HCT116 (cell line): ENCODE measurements around the gene DDRGK1. TPM values are rescaled to one million over a fixed set of nuclear protein-coding genes. Genes with fewer than 3 reads are reported as not detected.

Experiments used
- ATAC-seq: fragments of 200-7000 bp; cut with Tn5 transposase; 2 replicates; pipeline ENCODE4 v1.9.1; 2020; ENCODE audit warnings: mild to moderate bottlenecking, moderate library complexity
- BruUV-seq: library from RNA; stranded (reverse); fragments of 400-500 nt; replicated peaks from 2 replicates; lab custom pipeline; 2021; lab: Mats Ljungman, UMichigan
- CTCF ChIA-PET: fragments of 300-600 bp; sonication (Branson Sonifier 250); formaldehyde crosslinking; loops from one replicate; lab custom pipeline; 2021; ENCODE audit warnings: antibody characterized with exemption; lab: Charles Lee
- POLR2A ChIA-PET: fragments of 300-600, 350-600 bp; sonication (Branson Sonifier 250); formaldehyde crosslinking; loops from one replicate; lab custom pipeline; 2021; ENCODE audit warnings: antibody characterized with exemption; lab: Charles Lee
- RAD21 ChIA-PET, 2 experiments: fragments of 300-600 bp; sonication (Branson Sonifier 250); formaldehyde crosslinking; loops; one replicate each; lab custom pipeline; 2023; ENCODE audit warnings: low total read pairs in 2 of 2; ENCODE audit not compliant: uncharacterized antibody in 2 of 2, unreplicated experiment in 2 of 2, low non-redundant PET in 1 of 2; lab: Charles Lee
- DNase-seq: peaks from one replicate; pipeline ENCODE4 v3.0.0-alpha.2; 2010; ENCODE audit warnings: low read depth, low spot score
- H2AFZ ChIP-seq: fragments of 200-600 bp; shearing (Covaris generic), sonication (generic); 2 replicates; pipeline ENCODE4 v1.6.1; 2017; ENCODE audit warnings: low read depth, mixed run types, mixed read lengths, antibody characterized with exemption, low read length; ENCODE audit not compliant: poor library complexity, severe bottlenecking
- H3K27ac ChIP-seq: 2 replicates; pipeline ENCODE4 v1.5.1; 2012; ENCODE audit warnings: low read depth, low read length
- H3K27me3 ChIP-seq: fragments of 200-600 bp; sonication (generic); 2 replicates; pipeline ENCODE4 v1.6.1; 2016; ENCODE audit warnings: mixed run types, low read length, mixed read lengths; ENCODE audit not compliant: insufficient read depth
- H3K36me3 ChIP-seq, 2 experiments: fragments of 200-500 bp in 1 of 2; fragments of 200-600 bp in 1 of 2; sonication (Bioruptor generic) in 1 of 2; sonication (generic) in 1 of 2; 2 replicates each; pipeline versions ENCODE4 v1.5.1 to v1.6.1; 2014 to 2016; ENCODE audit warnings: low read length in 2 of 2, inconsistent platforms in 1 of 2, mixed read lengths in 1 of 2, mixed run types in 1 of 2; ENCODE audit not compliant: insufficient read depth in 2 of 2, control insufficient read depth in 1 of 2
- H3K4me1 ChIP-seq, 2 experiments: fragments of 200-600 bp in 1 of 2; sonication (generic) in 1 of 2; 2 replicates each; pipeline versions ENCODE4 v1.5.1 to v1.6.1; 2012 to 2017; ENCODE audit warnings: low read length in 2 of 2, inconsistent platforms in 1 of 2, mild to moderate bottlenecking in 1 of 2, mixed read lengths in 1 of 2, mixed run types in 1 of 2, moderate library complexity in 1 of 2; ENCODE audit not compliant: insufficient read depth in 2 of 2, control insufficient read depth in 1 of 2
- H3K4me2 ChIP-seq: fragments of 200-600 bp; sonication (generic); 2 replicates; pipeline ENCODE4 v1.6.1; 2017; ENCODE audit warnings: mixed run types, low read length, mixed read lengths
- H3K4me3 ChIP-seq, 2 experiments: fragments of 200-600 bp in 1 of 2; sonication (generic) in 1 of 2; replicated peaks in 1 of 2; 2 replicates each; pipeline ENCODE4 v1.5.1; 2011 to 2016; ENCODE audit warnings: low read length in 2 of 2, control low read depth in 1 of 2, low read depth in 1 of 2, mild to moderate bottlenecking in 1 of 2, mixed read lengths in 1 of 2, mixed run types in 1 of 2
- H3K79me2 ChIP-seq: fragments of 200-600 bp; sonication (generic); 2 replicates; pipeline ENCODE4 v1.6.1; 2017; ENCODE audit warnings: mild to moderate bottlenecking, mixed run types, low read length, moderate library complexity, mixed read lengths; ENCODE audit not compliant: insufficient read depth
- H3K9ac ChIP-seq: fragments of 200-600 bp; sonication (generic); 2 replicates; pipeline ENCODE4 v1.6.1; 2016; ENCODE audit warnings: low read length, mixed read lengths
- H3K9me2 ChIP-seq: fragments of 200-600 bp; sonication (generic), shearing (Covaris generic); 2 replicates; pipeline ENCODE4 v1.6.1; 2017; ENCODE audit warnings: mixed run types, mild to moderate bottlenecking, moderate library complexity; ENCODE audit not compliant: insufficient read depth
- H3K9me3 ChIP-seq, 2 experiments: fragments of 200-500 bp in 1 of 2; fragments of 200-600 bp in 1 of 2; sonication (Bioruptor generic) in 1 of 2; sonication (generic) in 1 of 2; 2 replicates each; pipeline ENCODE4 v1.6.1; 2014 to 2017; ENCODE audit warnings: low read length in 2 of 2, mixed read lengths in 2 of 2, inconsistent platforms in 1 of 2, low read depth in 1 of 2, mild to moderate bottlenecking in 1 of 2, mixed run types in 1 of 2, moderate library complexity in 1 of 2; ENCODE audit not compliant: control insufficient read depth in 1 of 2, insufficient read depth in 1 of 2
- H4K20me1 ChIP-seq: fragments of 200-600 bp; sonication (generic), shearing (Covaris generic); 2 replicates; pipeline ENCODE4 v1.6.1; 2017; ENCODE audit warnings: mixed run types, mild to moderate bottlenecking, moderate library complexity; ENCODE audit not compliant: insufficient read depth
- CBX3 ChIP-seq: IDR thresholded peaks from 2 replicates; pipeline ENCODE4 v1.6.1; 2012; ENCODE audit warnings: low read depth
- EGR1 ChIP-seq: IDR thresholded peaks from 2 replicates; pipeline ENCODE4 v1.6.1; 2012; ENCODE audit warnings: low read depth
- ELF1 ChIP-seq: IDR thresholded peaks from 2 replicates; pipeline ENCODE4 v1.6.1; 2012; ENCODE audit warnings: low read depth, borderline replicate concordance
- EZH2 ChIP-seq: fragments of 200-600 bp; sonication (generic); IDR thresholded peaks from 2 replicates; pipeline ENCODE4 v1.6.1; 2017; ENCODE audit warnings: antibody characterized with exemption, mixed run types
- EZH2phosphoT487 ChIP-seq: fragments of 200-600 bp; IDR thresholded peaks from 2 replicates; pipeline ENCODE4 v1.6.1; 2018; ENCODE audit warnings: antibody characterized with exemption, borderline replicate concordance
- FOSL1 ChIP-seq: IDR thresholded peaks from 2 replicates; pipeline ENCODE4 v1.6.1; 2012; ENCODE audit warnings: low read depth
- POLR2A ChIP-seq: IDR thresholded peaks from 2 replicates; pipeline ENCODE4 v1.7.0; 2011; ENCODE audit warnings: borderline replicate concordance; ENCODE audit not compliant: insufficient read depth, insufficient read length; ENCODE audit errors: extremely low read depth
- SIN3A ChIP-seq: IDR thresholded peaks from 2 replicates; pipeline ENCODE4 v1.6.1; 2012; ENCODE audit warnings: low read depth
- SP1 ChIP-seq: IDR thresholded peaks from 2 replicates; pipeline ENCODE4 v1.6.1; 2012; ENCODE audit warnings: low read depth
- TCF7L2 ChIP-seq: IDR thresholded peaks from 2 replicates; pipeline ENCODE4 v1.7.0; 2011; ENCODE audit warnings: borderline replicate concordance, inconsistent platforms; ENCODE audit not compliant: insufficient read depth, insufficient read length; ENCODE audit errors: extremely low read depth
- YY1 ChIP-seq: IDR thresholded peaks from 2 replicates; pipeline ENCODE4 v1.6.1; 2011; ENCODE audit warnings: low read length, low read depth, moderate library complexity, mild to moderate bottlenecking; ENCODE audit not compliant: insufficient replicate concordance; ENCODE audit errors: extremely low read depth
- ZFX ChIP-seq: fragments of 450-650 bp; IDR thresholded peaks from 2 replicates; pipeline ENCODE4 v1.6.1; 2017
- ZNF274 ChIP-seq: fragments of 200-500 bp; sonication (Bioruptor generic); IDR thresholded peaks from 2 replicates; pipeline ENCODE4 v1.6.1; 2014; ENCODE audit warnings: mild to moderate bottlenecking, low read depth, low read length, inconsistent platforms
- intact Hi-C: fragments of 100-400 bp; cut with micrococcal nuclease; formaldehyde crosslinking; loops from 2 replicates; pipeline ENCODE4 v1.10.0; 2022
- total RNA-seq: library from RNA; stranded (reverse); gene quantifications from one replicate; pipeline ENCODE4 v1.2.1, GENCODE V29; 2021; ENCODE audit not compliant: unreplicated experiment
- TF ChIP-seq, protein P1 (sequence below): IDR thresholded peaks from 2 replicates; pipeline ENCODE4 v1.6.1; 2012; ENCODE audit warnings: low read depth
- TF ChIP-seq, protein P2 (sequence below), 3 experiments: fragments of 200-600 bp in 1 of 3; sonication (generic) in 1 of 3; IDR thresholded peaks in 2 of 3; conservative IDR thresholded peaks in 1 of 3; 2 replicates each; pipeline ENCODE4 v1.5.1; 2012 to 2017; ENCODE audit warnings: low read depth in 2 of 3, low read length in 2 of 3, antibody characterized with exemption in 1 of 3, borderline replicate concordance in 1 of 3, control low read depth in 1 of 3, mild to moderate bottlenecking in 1 of 3, mixed read lengths in 1 of 3, mixed run types in 1 of 3, moderate library complexity in 1 of 3; ENCODE audit not compliant: insufficient read depth in 1 of 3
- TF ChIP-seq, protein P3 (sequence below): IDR thresholded peaks from 2 replicates; pipeline ENCODE4 v1.6.1; 2011; ENCODE audit warnings: mild to moderate bottlenecking, low read length, moderate library complexity; ENCODE audit not compliant: insufficient replicate concordance; ENCODE audit errors: extremely low read depth
- TF ChIP-seq, protein P4 (sequence below): IDR thresholded peaks from 2 replicates; pipeline ENCODE4 v1.6.1; 2012

Gene DDRGK1
- total RNA-seq, 1 experiment from 2014 or later = 45.8 TPM

DNA sequence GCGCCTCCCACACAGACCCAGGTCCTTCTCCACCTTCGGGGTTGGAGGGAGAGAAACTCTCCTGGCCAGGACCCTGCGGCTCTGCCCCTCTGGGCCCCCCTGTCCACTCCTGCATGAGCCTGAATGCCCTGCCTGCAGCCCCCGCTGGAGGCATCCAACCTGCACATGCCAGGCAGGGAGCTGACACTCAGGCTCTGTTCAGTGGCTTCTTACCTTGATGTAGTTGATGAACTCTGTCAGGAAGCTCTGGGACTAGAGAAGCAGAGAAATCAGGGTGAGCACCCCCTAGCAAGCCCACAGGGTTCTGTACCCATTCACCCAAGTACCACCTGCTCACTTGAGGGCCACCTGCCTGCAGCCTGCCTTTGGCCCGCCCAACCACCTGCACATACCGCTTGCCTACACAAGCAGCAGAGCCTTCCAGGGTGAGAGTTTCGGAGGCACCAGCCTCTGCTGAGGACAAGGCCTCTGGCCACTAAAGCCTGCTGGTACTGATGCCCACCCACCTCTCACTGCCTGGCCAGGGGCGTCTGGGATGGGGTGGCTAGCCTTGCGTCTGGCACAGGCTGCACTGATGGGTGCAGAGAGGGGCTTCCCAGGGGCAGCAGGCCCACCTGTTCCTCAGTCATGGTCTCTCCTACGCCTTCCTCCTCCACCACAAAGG, 9.7 kb downstream of the DDRGK1 start:
- H4K20me1 ChIP-seq = no peaks in the 10 kb centered on the region
- no peaks in the 10 kb centered on the region for H3K27me3 ChIP-seq
- H3K79me2 ChIP-seq = no peaks in the 10 kb centered on the region
- no peak for ATAC-seq
- intact Hi-C loops = no loop called here
- no peak overlapping the region for H3K4me2 ChIP-seq
- no peaks in the 10 kb centered on the region for H3K9me3 ChIP-seq
- no peak overlapping the region for H3K4me3 ChIP-seq
- ChIA-PET RAD21 (no interaction called here), POLR2A (no interaction called here), CTCF (no interaction called here)
- peaks cover 33 to 44% of the 10 kb centered on the region in 2 experiments; a peak in 3 of 4 replicates for H3K36me3 ChIP-seq
- no peak overlapping the region for H3K9ac ChIP-seq
- H2AFZ ChIP-seq = no peak overlapping the region
- no peaks in the 10 kb centered on the region for H3K9me2 ChIP-seq
- no TSS peak for BruUV-seq
- DNase-seq = no peak
- H3K4me1 ChIP-seq = no peaks in the 10 kb centered on the region
- H3K27ac ChIP-seq = no peak overlapping the region
- TF ChIP-seq TCF7L2 (no peak), SP1 (no peak), FOSL1 (no peak), ZNF274 (no peak), YY1 (no peak), ELF1 (no peak), EZH2 (no peak), CBX3 (no peak), SIN3A (no peak), ZFX (no peak), EZH2phosphoT487 (no peak), POLR2A (no peak), EGR1 (no peak)
- TF ChIP-seq, protein P1, sequence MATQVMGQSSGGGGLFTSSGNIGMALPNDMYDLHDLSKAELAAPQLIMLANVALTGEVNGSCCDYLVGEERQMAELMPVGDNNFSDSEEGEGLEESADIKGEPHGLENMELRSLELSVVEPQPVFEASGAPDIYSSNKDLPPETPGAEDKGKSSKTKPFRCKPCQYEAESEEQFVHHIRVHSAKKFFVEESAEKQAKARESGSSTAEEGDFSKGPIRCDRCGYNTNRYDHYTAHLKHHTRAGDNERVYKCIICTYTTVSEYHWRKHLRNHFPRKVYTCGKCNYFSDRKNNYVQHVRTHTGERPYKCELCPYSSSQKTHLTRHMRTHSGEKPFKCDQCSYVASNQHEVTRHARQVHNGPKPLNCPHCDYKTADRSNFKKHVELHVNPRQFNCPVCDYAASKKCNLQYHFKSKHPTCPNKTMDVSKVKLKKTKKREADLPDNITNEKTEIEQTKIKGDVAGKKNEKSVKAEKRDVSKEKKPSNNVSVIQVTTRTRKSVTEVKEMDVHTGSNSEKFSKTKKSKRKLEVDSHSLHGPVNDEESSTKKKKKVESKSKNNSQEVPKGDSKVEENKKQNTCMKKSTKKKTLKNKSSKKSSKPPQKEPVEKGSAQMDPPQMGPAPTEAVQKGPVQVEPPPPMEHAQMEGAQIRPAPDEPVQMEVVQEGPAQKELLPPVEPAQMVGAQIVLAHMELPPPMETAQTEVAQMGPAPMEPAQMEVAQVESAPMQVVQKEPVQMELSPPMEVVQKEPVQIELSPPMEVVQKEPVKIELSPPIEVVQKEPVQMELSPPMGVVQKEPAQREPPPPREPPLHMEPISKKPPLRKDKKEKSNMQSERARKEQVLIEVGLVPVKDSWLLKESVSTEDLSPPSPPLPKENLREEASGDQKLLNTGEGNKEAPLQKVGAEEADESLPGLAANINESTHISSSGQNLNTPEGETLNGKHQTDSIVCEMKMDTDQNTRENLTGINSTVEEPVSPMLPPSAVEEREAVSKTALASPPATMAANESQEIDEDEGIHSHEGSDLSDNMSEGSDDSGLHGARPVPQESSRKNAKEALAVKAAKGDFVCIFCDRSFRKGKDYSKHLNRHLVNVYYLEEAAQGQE = no peak
- TF ChIP-seq, protein P2, sequence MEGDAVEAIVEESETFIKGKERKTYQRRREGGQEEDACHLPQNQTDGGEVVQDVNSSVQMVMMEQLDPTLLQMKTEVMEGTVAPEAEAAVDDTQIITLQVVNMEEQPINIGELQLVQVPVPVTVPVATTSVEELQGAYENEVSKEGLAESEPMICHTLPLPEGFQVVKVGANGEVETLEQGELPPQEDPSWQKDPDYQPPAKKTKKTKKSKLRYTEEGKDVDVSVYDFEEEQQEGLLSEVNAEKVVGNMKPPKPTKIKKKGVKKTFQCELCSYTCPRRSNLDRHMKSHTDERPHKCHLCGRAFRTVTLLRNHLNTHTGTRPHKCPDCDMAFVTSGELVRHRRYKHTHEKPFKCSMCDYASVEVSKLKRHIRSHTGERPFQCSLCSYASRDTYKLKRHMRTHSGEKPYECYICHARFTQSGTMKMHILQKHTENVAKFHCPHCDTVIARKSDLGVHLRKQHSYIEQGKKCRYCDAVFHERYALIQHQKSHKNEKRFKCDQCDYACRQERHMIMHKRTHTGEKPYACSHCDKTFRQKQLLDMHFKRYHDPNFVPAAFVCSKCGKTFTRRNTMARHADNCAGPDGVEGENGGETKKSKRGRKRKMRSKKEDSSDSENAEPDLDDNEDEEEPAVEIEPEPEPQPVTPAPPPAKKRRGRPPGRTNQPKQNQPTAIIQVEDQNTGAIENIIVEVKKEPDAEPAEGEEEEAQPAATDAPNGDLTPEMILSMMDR (IDR thresholded peaks at IDR 0.05 in 2 of 3, conservative IDR thresholded peaks at IDR 0.05 in 1 of 3; ENCODE audit: borderline replicate concordance in 1 of 3, insufficient read depth in 1 of 3, low read depth in 2 of 3, low read length in 2 of 3) = no peak
- TF ChIP-seq, protein P3, sequence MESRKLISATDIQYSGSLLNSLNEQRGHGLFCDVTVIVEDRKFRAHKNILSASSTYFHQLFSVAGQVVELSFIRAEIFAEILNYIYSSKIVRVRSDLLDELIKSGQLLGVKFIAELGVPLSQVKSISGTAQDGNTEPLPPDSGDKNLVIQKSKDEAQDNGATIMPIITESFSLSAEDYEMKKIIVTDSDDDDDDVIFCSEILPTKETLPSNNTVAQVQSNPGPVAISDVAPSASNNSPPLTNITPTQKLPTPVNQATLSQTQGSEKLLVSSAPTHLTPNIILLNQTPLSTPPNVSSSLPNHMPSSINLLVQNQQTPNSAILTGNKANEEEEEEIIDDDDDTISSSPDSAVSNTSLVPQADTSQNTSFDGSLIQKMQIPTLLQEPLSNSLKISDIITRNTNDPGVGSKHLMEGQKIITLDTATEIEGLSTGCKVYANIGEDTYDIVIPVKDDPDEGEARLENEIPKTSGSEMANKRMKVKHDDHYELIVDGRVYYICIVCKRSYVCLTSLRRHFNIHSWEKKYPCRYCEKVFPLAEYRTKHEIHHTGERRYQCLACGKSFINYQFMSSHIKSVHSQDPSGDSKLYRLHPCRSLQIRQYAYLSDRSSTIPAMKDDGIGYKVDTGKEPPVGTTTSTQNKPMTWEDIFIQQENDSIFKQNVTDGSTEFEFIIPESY = no peak
- TF ChIP-seq, protein P4, sequence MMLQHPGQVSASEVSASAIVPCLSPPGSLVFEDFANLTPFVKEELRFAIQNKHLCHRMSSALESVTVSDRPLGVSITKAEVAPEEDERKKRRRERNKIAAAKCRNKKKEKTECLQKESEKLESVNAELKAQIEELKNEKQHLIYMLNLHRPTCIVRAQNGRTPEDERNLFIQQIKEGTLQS = no peak
